ENCODE results near the gene CELSR1. TPM values are rescaled to one million over a fixed set of nuclear protein-coding genes. Genes with fewer than 3 reads are reported as not detected.

Gene CELSR1
- total and polyA plus RNA-seq, 9 donors: 0.63 to 25.2 (median 2.9) TPM

DNA sequence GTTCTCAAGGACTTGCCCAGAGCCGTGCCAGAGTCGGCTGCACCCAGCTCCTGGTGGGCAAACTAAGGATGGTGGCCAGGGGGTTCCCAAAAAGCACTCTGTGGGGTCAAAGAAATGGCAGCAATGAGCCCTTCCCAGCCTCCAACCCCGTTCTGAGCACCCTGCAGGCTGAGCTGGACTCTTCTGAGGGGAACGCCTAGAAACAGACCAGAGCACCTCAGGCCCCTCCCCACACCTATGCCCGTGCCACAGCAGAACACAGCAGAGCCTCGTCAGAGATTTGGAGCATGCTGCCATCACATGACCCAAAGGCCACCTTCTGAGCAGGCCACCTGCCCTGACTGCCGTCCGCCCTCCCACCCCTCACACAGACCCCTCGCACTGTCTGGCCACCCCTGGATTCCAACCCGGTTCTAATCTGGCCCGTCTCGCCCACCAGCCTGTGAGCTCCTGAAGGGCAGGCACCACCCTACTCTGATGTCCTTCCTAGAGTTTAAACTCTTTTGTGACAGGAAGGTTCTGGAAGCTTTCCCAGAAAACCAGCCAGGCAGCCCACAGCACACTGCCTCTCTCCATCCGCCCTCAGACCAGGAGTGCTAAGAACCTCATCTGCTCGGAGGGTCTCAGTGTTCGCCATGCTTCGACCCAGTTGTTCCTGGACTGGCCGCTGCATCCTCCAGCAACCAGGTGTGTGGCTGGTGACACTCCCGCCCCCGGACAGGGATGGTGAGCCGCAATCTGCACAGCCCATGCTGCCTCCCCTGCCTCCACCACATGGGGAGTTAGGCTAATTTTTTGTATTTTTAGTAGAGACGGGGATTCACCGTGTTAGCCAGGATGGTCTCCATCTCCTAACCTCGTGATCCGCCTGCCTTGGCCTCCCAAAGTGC lies 97.6 kb downstream of the CELSR1 start:
- TF ChIP-seq POLR2A (IDR thresholded peaks at IDR 0.05): no peak
- Histone ChIP-seq H3K27me3 (no peaks in the 10 kb centered on the region), H3K4me3 (no peak overlapping the region), H3K36me3 (no peaks in the 10 kb centered on the region), H3K4me1 (ENCODE audit: insufficient read depth) (no peaks in the 10 kb centered on the region), H3K9me3 (no peaks in the 10 kb centered on the region), H3K27ac (no peak overlapping the region)
- WGBS, 3 donors: 83 to 86% (median 84%) methylated on average over 24 of the region's 24 CpGs
- intact Hi-C loops (cut with DNase I): no loop called here
- DNase-seq: no peak

DNA sequence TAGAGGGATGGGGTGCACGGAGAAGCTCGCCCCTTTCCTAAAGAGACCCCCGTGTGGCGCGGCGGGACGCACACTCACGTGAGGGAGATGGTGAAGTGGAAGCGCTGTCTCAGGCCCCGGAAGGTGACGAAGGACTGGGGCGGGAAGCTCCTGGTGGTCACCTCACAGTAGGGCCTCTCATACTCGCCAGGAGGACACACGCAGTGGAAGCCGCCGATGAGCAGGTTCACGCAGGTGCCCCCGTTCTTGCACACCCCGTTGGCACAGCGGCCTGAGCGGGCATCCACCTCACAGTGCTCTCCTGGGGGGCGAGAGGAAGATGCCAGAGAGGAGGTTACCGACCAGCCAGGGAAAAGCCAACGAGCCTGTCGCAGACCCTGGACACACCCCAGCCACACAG lies 98.3 kb downstream of the CELSR1 start:
- 88 to 96% (median 94%) methylated on average over 25 of the region's 25 CpGs for WGBS, 3 donors

DNA sequence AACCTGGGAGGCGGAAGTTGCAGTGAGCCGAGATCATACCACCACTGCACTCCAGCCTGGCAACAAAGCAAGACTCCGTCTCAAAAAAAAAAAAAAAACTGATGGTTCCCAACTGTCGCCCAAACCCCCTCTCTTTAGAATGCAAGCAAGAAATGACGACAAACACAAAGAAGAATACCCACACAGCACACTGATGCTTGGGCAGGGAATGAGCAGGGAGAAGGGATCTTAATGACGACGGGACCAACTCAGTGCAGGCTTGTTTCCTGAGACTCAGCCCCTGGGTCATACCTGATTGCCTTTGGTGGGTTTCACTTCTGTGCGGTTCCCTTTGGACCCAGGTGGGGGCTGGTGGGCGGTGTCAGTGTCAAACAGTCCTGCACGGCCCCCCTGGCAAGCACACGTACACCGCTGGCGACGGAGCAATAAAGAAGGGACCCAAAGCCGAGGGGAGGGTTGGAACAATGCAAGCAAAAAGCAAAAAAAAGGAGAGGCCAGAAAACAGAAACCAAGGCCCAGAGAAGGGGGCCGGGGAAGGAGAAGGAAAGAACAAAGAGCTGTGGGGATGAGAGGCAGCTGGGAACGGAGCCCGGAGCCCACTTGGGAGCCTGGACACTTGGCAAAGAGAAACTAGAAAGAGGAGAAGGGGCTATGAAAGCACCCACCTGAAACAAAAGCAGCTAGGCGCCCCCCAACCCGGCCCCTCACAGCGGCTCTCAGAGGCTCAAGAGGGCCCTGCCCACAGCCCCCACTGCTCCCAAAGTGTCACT lies 99.6 kb downstream of the CELSR1 start:
- 49 to 54% (median 53%) methylated on average over 21 of the region's 21 CpGs for WGBS, 3 donors
- Histone ChIP-seq H3K27me3 (no peaks in the 10 kb centered on the region), H3K4me3 (no peak overlapping the region), H3K27ac (no peak overlapping the region), H3K9me3 (no peaks in the 10 kb centered on the region), H3K36me3 (no peaks in the 10 kb centered on the region), H3K4me1 (ENCODE audit: insufficient read depth) (no peaks in the 10 kb centered on the region)
- DNase-seq: no peak
- TF ChIP-seq POLR2A (IDR thresholded peaks at IDR 0.05) (no peak), EP300 (IDR thresholded peaks at IDR 0.05) (no peak)
- TF ChIP-seq, protein P1, sequence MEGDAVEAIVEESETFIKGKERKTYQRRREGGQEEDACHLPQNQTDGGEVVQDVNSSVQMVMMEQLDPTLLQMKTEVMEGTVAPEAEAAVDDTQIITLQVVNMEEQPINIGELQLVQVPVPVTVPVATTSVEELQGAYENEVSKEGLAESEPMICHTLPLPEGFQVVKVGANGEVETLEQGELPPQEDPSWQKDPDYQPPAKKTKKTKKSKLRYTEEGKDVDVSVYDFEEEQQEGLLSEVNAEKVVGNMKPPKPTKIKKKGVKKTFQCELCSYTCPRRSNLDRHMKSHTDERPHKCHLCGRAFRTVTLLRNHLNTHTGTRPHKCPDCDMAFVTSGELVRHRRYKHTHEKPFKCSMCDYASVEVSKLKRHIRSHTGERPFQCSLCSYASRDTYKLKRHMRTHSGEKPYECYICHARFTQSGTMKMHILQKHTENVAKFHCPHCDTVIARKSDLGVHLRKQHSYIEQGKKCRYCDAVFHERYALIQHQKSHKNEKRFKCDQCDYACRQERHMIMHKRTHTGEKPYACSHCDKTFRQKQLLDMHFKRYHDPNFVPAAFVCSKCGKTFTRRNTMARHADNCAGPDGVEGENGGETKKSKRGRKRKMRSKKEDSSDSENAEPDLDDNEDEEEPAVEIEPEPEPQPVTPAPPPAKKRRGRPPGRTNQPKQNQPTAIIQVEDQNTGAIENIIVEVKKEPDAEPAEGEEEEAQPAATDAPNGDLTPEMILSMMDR (IDR thresholded peaks at IDR 0.05): no peak
- intact Hi-C loops (cut with DNase I): no loop called here

More for the DNA sequence above, 98.3 kb downstream of the CELSR1 start:
- Histone ChIP-seq H3K27ac (no peak overlapping the region), H3K36me3 (no peaks in the 10 kb centered on the region), H3K4me1 (ENCODE audit: insufficient read depth) (no peaks in the 10 kb centered on the region), H3K4me3 (no peak overlapping the region), H3K27me3 (no peaks in the 10 kb centered on the region), H3K9me3 (no peaks in the 10 kb centered on the region)
- intact Hi-C loops (cut with DNase I): no loop called here
- DNase-seq: no peak
- TF ChIP-seq, protein P1 (IDR thresholded peaks at IDR 0.05): no peak
- TF ChIP-seq EP300 (IDR thresholded peaks at IDR 0.05) (no peak), POLR2A (IDR thresholded peaks at IDR 0.05) (no peak)

DNA sequence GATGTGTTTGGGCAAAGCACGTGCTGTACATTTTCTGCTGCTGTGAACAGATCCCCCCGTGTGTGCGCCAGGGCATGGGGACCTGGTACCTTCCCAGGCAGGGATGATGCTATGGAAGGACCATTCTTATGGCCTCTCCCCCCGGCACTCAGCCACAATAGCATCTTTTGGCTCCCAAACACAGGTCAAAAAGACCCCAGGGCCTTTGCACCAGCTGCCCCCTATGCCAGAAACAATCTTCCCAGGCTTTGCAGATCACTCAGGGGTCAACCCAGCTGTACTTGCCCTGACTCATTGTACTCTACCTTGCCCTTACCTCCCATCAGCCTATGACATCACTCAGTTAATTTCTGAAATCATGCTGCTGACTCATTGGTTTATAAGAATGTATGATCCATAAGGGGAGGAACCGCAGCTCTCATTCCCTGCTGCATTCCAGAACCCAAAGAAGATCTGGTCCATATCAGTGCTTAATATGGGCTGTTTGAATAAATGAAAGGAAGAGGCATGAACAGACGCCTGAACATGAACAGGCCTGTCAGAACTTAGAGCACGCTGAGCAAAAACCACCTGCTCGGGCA lies 100.7 kb downstream of the CELSR1 start:
- no peak overlapping the region for H3K27ac ChIP-seq
- no peaks in the 10 kb centered on the region for H3K27me3 ChIP-seq
- TF ChIP-seq POLR2A (IDR thresholded peaks at IDR 0.05): no peak
- TF ChIP-seq EP300 (IDR thresholded peaks at IDR 0.05): no peak
- TF ChIP-seq, protein P1 (IDR thresholded peaks at IDR 0.05): no peak
- DNase-seq: no peak
- H3K4me1 ChIP-seq (ENCODE audit: insufficient read depth): peaks cover 3% of the 10 kb centered on the region
- WGBS, 3 donors: 86 to 89% (median 88%) methylated on average over 8 of the region's 8 CpGs
- H3K9me3 ChIP-seq: no peaks in the 10 kb centered on the region
- no peaks in the 10 kb centered on the region for H3K36me3 ChIP-seq
- no peak overlapping the region for H3K4me3 ChIP-seq
- intact Hi-C loops (cut with DNase I): no loop called here

All from ovary (tissue), 9 donors.